OCI-LY3 (cell line): ENCODE measurements around the gene SERPINF2.

ENCODE experiments used
- CTCF ChIP-seq: fragments of 200-600, 300-600 bp; sonication (generic); IDR thresholded peaks from 2 replicates; pipeline ENCODE4 v1.5.1; 2014; ENCODE audit warnings: antibody characterized with exemption, low read length, low read depth
- EZH2phosphoT487 ChIP-seq: fragments of 200-600 bp; shearing (Covaris generic); IDR thresholded peaks from 2 replicates; pipeline ENCODE4 v1.6.1; 2018; ENCODE audit warnings: antibody characterized with exemption, mixed run types, low read depth

- no peak for TF ChIP-seq CTCF
- TF ChIP-seq EZH2phosphoT487 = no peak
These were observed 22.9 kb downstream of the SERPINF2 start for GRCh38 chr17:1765576-1765975.
